Measurements from ENCODE around the gene TMEM117.

- TF ChIP-seq, protein P1, sequence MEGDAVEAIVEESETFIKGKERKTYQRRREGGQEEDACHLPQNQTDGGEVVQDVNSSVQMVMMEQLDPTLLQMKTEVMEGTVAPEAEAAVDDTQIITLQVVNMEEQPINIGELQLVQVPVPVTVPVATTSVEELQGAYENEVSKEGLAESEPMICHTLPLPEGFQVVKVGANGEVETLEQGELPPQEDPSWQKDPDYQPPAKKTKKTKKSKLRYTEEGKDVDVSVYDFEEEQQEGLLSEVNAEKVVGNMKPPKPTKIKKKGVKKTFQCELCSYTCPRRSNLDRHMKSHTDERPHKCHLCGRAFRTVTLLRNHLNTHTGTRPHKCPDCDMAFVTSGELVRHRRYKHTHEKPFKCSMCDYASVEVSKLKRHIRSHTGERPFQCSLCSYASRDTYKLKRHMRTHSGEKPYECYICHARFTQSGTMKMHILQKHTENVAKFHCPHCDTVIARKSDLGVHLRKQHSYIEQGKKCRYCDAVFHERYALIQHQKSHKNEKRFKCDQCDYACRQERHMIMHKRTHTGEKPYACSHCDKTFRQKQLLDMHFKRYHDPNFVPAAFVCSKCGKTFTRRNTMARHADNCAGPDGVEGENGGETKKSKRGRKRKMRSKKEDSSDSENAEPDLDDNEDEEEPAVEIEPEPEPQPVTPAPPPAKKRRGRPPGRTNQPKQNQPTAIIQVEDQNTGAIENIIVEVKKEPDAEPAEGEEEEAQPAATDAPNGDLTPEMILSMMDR (IDR thresholded peaks at IDR 0.05; ENCODE audit: low read depth, low read length) = no peak
- TF ChIP-seq EZH2phosphoT487 (IDR thresholded peaks at IDR 0.05; ENCODE audit: low read depth) = no peak
Observed at GRCh38 chr12:44422559-44422958, 586.7 kb downstream of the TMEM117 start.
